GM13976 (cell line): ENCODE measurements around the gene VRK1.

ENCODE experiments used
- DNase-seq: peaks from one replicate; pipeline ENCODE4 v3.0.0; 2012; ENCODE audit warnings: low spot score
- in situ Hi-C: fragments of 300-500 bp; cut with MboI; formaldehyde crosslinking; loops from one replicate; pipeline ENCODE4 v1.12.0; 2022; ENCODE audit warnings: low sequenced_read_pairs, mixed read lengths, inconsistent platforms; ENCODE audit not compliant: unreplicated experiment
- TF ChIP-seq, protein P1 (sequence below): IDR thresholded peaks from 2 replicates; pipeline ENCODE4 v1.5.1; 2012; ENCODE audit warnings: borderline replicate concordance, mild to moderate bottlenecking; ENCODE audit not compliant: insufficient read depth; ENCODE audit errors: extremely low read depth, missing control alignments, control extremely low read depth

The VRK1 gene

DNA sequence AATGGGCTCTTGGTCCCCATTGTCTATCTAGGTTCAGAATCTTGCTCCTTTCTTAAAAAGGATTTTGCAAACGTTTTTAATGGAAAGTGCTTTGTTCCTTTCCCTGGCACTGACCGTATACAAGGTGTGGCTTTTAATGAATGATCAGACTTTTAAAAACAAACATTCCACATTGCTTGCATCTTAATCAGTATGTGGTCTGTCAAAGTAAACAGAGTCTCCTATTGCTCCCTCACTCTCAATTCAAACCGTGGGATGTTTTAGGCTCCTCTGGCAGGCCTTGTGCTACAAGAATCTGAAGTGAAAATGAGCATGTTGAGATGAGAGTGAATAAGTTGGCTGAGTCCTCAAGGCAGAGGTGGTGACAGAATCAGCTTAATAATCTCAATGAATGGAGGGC is 107.0 kb downstream of the VRK1 start:
- in situ Hi-C loops: no loop called here
- TF ChIP-seq, protein P1, sequence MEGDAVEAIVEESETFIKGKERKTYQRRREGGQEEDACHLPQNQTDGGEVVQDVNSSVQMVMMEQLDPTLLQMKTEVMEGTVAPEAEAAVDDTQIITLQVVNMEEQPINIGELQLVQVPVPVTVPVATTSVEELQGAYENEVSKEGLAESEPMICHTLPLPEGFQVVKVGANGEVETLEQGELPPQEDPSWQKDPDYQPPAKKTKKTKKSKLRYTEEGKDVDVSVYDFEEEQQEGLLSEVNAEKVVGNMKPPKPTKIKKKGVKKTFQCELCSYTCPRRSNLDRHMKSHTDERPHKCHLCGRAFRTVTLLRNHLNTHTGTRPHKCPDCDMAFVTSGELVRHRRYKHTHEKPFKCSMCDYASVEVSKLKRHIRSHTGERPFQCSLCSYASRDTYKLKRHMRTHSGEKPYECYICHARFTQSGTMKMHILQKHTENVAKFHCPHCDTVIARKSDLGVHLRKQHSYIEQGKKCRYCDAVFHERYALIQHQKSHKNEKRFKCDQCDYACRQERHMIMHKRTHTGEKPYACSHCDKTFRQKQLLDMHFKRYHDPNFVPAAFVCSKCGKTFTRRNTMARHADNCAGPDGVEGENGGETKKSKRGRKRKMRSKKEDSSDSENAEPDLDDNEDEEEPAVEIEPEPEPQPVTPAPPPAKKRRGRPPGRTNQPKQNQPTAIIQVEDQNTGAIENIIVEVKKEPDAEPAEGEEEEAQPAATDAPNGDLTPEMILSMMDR: no peak
- DNase-seq: no peak

GRCh38 chr14:96905065-96905464 is 107.9 kb downstream of the VRK1 start:
- in situ Hi-C loops: no loop called here
- TF ChIP-seq, protein P1: no peak
- no peak for DNase-seq

DNA sequence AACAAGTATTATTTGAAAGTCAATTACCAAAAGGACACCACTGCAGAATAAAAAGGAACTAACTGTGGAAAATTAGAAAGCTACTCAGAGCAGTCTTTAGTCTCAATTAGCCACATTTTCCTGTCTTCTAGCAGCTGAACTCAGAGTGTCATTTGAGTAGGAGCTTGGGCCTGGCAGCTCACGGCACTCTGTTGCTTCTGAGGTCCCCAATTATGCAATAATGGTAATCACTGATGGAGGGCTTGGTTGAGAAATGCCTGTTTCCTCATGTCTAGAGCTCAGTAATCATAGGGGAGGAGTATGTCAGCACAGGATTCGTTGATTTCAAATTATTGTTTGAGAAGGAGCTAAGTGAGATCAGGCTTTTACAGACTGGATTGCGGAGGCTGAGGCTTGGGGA is 108.6 kb downstream of the VRK1 start:
- no peak for DNase-seq
- in situ Hi-C loops: no loop called here
- TF ChIP-seq, protein P1: no peak

- TF ChIP-seq, protein P1: no peak
- DNase-seq: no peak
- in situ Hi-C loops: no loop called here
Observed at GRCh38 chr14:96906434-96906833, 109.3 kb downstream of the VRK1 start.

DNA sequence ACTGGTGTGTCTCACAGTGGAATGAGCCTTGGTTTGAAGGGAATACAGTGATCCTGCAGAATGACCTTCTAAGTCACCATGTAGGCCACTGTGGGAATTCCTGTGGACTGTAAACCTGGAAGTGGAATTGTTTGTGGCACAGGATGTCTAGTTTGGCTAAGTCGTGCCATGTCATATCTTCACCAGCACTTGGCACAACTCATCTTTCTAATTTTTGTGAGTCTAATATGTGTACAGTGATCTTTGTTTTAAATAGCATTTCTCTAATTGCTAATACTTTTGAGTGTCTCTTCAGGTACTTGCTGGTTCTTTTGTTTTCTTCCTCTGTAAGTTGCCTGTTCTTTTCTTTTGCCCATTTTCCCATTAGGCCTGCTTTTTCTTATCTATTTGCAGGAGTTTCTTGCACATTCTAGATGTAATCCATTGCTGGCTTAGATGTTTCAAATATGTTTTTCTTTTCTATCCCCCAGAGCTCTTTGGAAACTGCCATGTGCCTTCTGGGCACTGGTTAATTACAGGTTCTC is 112.7 kb downstream of the VRK1 start:
- in situ Hi-C loops: no loop called here
- no peak for DNase-seq
- TF ChIP-seq, protein P1: no peak

DNA sequence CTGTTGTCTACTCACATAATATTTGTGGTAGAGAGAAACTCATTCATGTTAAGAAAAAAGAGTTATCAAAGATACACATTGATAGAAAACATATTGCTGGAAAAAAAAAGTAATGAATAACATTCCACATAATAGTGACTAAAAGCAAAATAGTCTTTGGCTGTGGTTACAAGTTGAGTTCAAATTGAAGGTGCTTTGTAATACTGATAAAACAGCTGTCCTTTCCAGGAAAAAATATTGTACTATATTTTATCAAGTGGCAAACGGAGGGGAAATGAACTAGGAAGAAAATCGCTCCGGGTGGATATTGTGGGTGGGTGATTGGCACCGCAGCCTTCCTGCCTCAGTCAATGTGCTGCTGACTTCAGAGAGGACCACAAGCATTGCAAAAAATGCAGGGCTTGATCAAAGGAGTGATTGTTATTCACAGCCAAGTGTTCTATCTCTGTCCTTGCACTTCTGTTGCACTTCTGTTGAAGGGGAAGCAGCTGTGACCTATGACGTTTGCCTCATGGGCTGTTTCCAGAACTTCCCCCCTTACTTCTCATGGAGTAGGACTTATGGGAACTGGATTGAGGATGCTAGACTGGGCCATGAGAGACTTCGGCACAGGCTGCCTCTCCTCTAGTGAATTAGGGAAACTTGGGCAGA is 114.4 kb downstream of the VRK1 start:
- no peak for DNase-seq
- in situ Hi-C loops: no loop called here
- TF ChIP-seq, protein P1: no peak
